ENCODE data around the gene IL12RB1.

The IL12RB1 gene

GRCh38 chr19:18013210-18014111, 73.3 kb downstream of the IL12RB1 start:
- Histone ChIP-seq H3K79me2 (peaks cover 37% of the 10 kb centered on the region), H3K9me3 (ENCODE audit: control insufficient read depth, low read length) (no peaks in the 10 kb centered on the region), H3K4me1 (peaks cover 59% of the 10 kb centered on the region), H3K36me3 (ENCODE audit: control insufficient read depth, insufficient read depth, low read length) (no peaks in the 10 kb centered on the region), H2AFZ (no peak overlapping the region), H3K4me2 (ENCODE audit: low read length) (peak overlapping the region; percentile 42), H3K9ac (peak overlapping the region; percentile 55), H3K27me3 (ENCODE audit: control insufficient read depth, insufficient read depth, low read length) (no peaks in the 10 kb centered on the region), H3K27ac (peak overlapping the region; percentile 99), H3K4me3 (ENCODE audit: low read depth, low read length) (no peak overlapping the region)
- peak; percentile 5 for TF ChIP-seq CTCF (IDR thresholded peaks at IDR 0.05)

DNA sequence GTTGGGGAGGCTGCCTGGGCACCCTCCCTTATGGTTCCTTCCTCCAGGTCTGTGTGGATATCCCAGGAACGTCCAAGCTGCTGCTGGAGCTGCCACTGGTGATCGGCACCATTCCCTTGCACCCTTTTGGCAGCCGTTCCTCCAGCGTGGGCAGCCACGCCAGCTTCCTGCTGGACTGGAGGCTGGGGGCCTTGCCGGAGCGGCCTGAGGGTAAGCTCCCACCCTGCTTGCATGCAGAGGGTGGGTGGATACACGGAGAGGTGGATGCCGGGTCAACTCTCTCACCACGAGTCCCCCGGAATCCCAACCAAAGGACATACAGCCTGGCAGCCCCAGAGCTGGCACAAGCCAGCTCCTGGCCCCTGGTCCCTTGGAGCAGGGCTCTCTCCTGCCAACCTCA, 76.6 kb downstream of the IL12RB1 start:
- H3K27ac ChIP-seq, result peak overlapping the region; percentile 99
- TF ChIP-seq CTCF (IDR thresholded peaks at IDR 0.05), result no peak
- no peak overlapping the region for H2AFZ ChIP-seq
- no peak overlapping the region for H3K4me3 ChIP-seq (ENCODE audit: low read depth, low read length)
- H3K27me3 ChIP-seq (ENCODE audit: control insufficient read depth, insufficient read depth, low read length), result no peaks in the 10 kb centered on the region
- no peak overlapping the region for H3K4me2 ChIP-seq (ENCODE audit: low read length)
- peaks cover 46% of the 10 kb centered on the region for H3K79me2 ChIP-seq
- peaks cover 43% of the 10 kb centered on the region for H3K4me1 ChIP-seq
- H3K9ac ChIP-seq, result peak overlapping the region; percentile 91
- no peaks in the 10 kb centered on the region for H3K9me3 ChIP-seq (ENCODE audit: control insufficient read depth, low read length)
- no peaks in the 10 kb centered on the region for H3K36me3 ChIP-seq (ENCODE audit: control insufficient read depth, insufficient read depth, low read length)

DNA sequence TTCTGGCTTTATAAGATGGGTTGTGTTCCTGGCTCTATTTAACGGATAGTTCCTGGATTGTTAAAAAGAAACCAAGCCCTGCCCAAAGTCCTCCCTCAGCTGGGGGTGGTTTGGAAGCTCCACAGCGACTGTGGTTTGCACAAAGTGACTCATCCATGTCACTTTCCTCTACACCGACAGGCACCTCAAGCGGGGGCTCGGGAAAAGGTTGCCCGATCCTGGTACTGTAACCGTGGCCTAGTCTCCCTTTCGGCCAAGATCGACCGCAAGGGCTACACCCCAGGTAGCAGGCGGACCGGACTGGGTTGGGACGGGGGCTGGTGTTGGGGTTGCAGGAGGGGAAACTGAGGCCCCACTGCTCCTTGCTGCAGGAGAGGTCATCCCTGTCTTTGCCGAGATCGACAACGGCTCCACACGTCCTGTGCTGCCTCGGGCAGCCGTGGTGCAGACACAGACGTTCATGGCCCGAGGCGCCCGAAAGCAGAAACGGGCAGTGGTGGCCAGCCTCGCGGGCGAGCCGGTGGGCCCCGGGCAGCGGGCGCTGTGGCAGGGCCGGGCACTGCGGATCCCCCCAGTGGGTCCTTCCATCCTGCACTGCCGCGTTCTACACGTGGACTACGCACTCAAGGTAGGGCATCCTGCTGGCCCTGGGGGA, 77.2 kb downstream of the IL12RB1 start:
- Histone ChIP-seq H3K79me2 (peaks cover 46% of the 10 kb centered on the region), H3K4me2 (ENCODE audit: low read length) (peak overlapping the region; percentile 91), H3K4me3 (ENCODE audit: low read depth, low read length) (no peak overlapping the region), H2AFZ (no peak overlapping the region), H3K4me1 (peaks cover 36% of the 10 kb centered on the region), H3K9me3 (ENCODE audit: control insufficient read depth, low read length) (no peaks in the 10 kb centered on the region), H3K9ac (peak overlapping the region; percentile 91), H3K27ac (peak overlapping the region; percentile 99), H3K36me3 (ENCODE audit: control insufficient read depth, insufficient read depth, low read length) (no peaks in the 10 kb centered on the region), H3K27me3 (ENCODE audit: control insufficient read depth, insufficient read depth, low read length) (no peaks in the 10 kb centered on the region)
- no peak for TF ChIP-seq CTCF (IDR thresholded peaks at IDR 0.05)

Measured in parathyroid adenoma (tissue), 2 donors.